Natural killer cell (primary cell): ENCODE results near the gene TCAF1. TPM values are rescaled to one million over a fixed set of nuclear protein-coding genes. Genes with fewer than 3 reads are reported as not detected.
"Not testable (repeated sequence)": the region's sequence is repeated elsewhere in the genome, so short reads cannot be mapped to it uniquely, and the experiment has no call there.

ENCODE experiments used
- ATAC-seq, 3 donors: fragments of 150-1000 bp in 2 of 3; fragments of 200-7000 bp in 1 of 3; cut with Tn5 transposase; 1 replicate in 1 of 3; 2 replicates in 2 of 3; pipeline ENCODE4 v1.10.0; 2021; ENCODE audit warnings: mild to moderate bottlenecking in 2 of 3, moderate library complexity in 2 of 3
- DNase-seq, 2 donors: peaks; one replicate each; pipeline versions ENCODE4 v3.0.0 to v3.0.0-alpha.2; 2013 to 2021; ENCODE audit warnings: mixed read lengths in 1 of 2
- H3K27ac ChIP-seq: one replicate; pipeline ENCODE4 v1.5.1; 2013; ENCODE audit warnings: mild to moderate bottlenecking, low read length
- H3K27me3 ChIP-seq: one replicate; pipeline ENCODE4 v1.6.1; 2013; ENCODE audit warnings: low read length; ENCODE audit not compliant: control insufficient read depth, insufficient read depth
- H3K36me3 ChIP-seq: one replicate; pipeline ENCODE4 v1.6.1; 2013; ENCODE audit warnings: low read length; ENCODE audit not compliant: control insufficient read depth, insufficient read depth
- H3K4me1 ChIP-seq: one replicate; pipeline ENCODE4 v1.6.1; 2013; ENCODE audit warnings: low read length; ENCODE audit not compliant: control insufficient read depth, insufficient read depth
- H3K4me3 ChIP-seq: one replicate; pipeline ENCODE4 v1.5.1; 2013; ENCODE audit warnings: low read length
- H3K9me3 ChIP-seq: one replicate; pipeline ENCODE4 v1.6.1; 2013; ENCODE audit warnings: low read length; ENCODE audit not compliant: control insufficient read depth, insufficient read depth
- H3K27ac Mint-ChIP-seq, 2 donors: one replicate each; pipeline ENCODE4 v1.8.0; 2022; ENCODE audit warnings: mild to moderate bottlenecking in 2 of 2, mixed read lengths in 2 of 2, moderate library complexity in 1 of 2
- H3K27me3 Mint-ChIP-seq, 2 donors: one replicate each; pipeline ENCODE4 v1.8.0; 2022; ENCODE audit warnings: low read depth in 2 of 2, mixed read lengths in 2 of 2
- H3K36me3 Mint-ChIP-seq: one replicate; pipeline ENCODE4 v1.8.0; 2022; ENCODE audit warnings: mixed read lengths
- H3K4me1 Mint-ChIP-seq, 2 donors: one replicate each; pipeline ENCODE4 v1.8.0; 2022; ENCODE audit warnings: mixed read lengths in 2 of 2
- H3K4me3 Mint-ChIP-seq: one replicate; pipeline ENCODE4 v1.8.0; 2022; ENCODE audit warnings: mild to moderate bottlenecking, moderate library complexity, mixed read lengths
- H3K9me3 Mint-ChIP-seq, 2 donors: one replicate each; pipeline ENCODE4 v1.8.0; 2022; ENCODE audit warnings: mixed read lengths in 2 of 2
- CTCF ChIP-seq: fragments of 200-600 bp; IDR thresholded peaks from one replicate; pipeline ENCODE4 v1.8.0; 2022; ENCODE audit warnings: antibody characterized with exemption
- WGBS: methylation state at CpG from one replicate; pipeline ENCODE4 v1.1.7; 2013; ENCODE audit warnings: missing lambda C conversion rate; ENCODE audit not compliant: insufficient coverage; 5-methylcytosine and 5-hydroxymethylcytosine counted together
- intact Hi-C: fragments of 100-400 bp; cut with micrococcal nuclease; formaldehyde crosslinking; loops from one replicate; pipeline ENCODE4 v1.14.2; 2022
- total RNA-seq, 4 donors: library from RNA; stranded (reverse); fragments of 120-200 nt in 1 of 4; gene quantifications; one replicate each; pipeline versions ENCODE4 v1.2.3 to v1.2.4, GENCODE V29; 2013 to 2022

Gene TCAF1
- total RNA-seq, 3 donors from 2014 or later (not counting 1 experiment from before 2014, with no cell fraction given), result 12.7 to 24.5 (median 18.8) TPM

GRCh38 chr7:143882020-143882603 lies 19.9 kb downstream of the TCAF1 start:
- H3K4me1 ChIP-seq, result peaks cover 13% of the 10 kb centered on the region
- peaks cover 13% of the 10 kb centered on the region for H3K27me3 ChIP-seq
- no peaks in the 10 kb centered on the region for H3K9me3 Mint-ChIP-seq
- H3K36me3 ChIP-seq, result no peaks in the 10 kb centered on the region
- H3K27ac Mint-ChIP-seq, result no peak overlapping the region
- WGBS, result 15% methylated on average over 16 of the region's 21 CpGs
- H3K27ac ChIP-seq, result no peak overlapping the region
- no peaks in the 10 kb centered on the region for H3K36me3 Mint-ChIP-seq
- DNase-seq, result no peak
- H3K4me1 Mint-ChIP-seq, result peaks cover 16 to 22% of the 10 kb centered on the region in 2 donors
- no peak overlapping the region for H3K4me3 ChIP-seq
- TF ChIP-seq CTCF, result no peak
- peaks cover 23 to 32% of the 10 kb centered on the region in 2 donors for H3K27me3 Mint-ChIP-seq
- peak overlapping the region; percentile 22 for H3K4me3 Mint-ChIP-seq
- peak in 1 of 3 donors; percentile 15 for ATAC-seq
- no peaks in the 10 kb centered on the region for H3K9me3 ChIP-seq
- intact Hi-C loops, result no loop called here

- Histone ChIP-seq H3K27ac (no peak overlapping the region), H3K9me3 (no peaks in the 10 kb centered on the region), H3K4me1 (peaks cover 5% of the 10 kb centered on the region), H3K36me3 (no peaks in the 10 kb centered on the region), H3K27me3 (peaks cover 5% of the 10 kb centered on the region), H3K4me3 (no peak overlapping the region)
- no peak for TF ChIP-seq CTCF
- Mint-ChIP-seq H3K4me1 (peaks cover 15 to 16% of the 10 kb centered on the region in 2 donors), H3K27me3 (peaks cover 14 to 17% of the 10 kb centered on the region in 2 donors), H3K4me3 (no peak overlapping the region), H3K9me3 (no peaks in the 10 kb centered on the region), H3K27ac (no peak overlapping the region), H3K36me3 (no peaks in the 10 kb centered on the region)
- ATAC-seq, result no peak
- DNase-seq, result no peak
- 81% methylated on average over 3 of the region's 4 CpGs for WGBS
- intact Hi-C loops, result no loop called here
Measured at GRCh38 chr7:143878884-143879283, 23.1 kb downstream of the TCAF1 start.

- peaks cover under 1 to 8% of the 10 kb centered on the region in 2 donors for H3K27me3 Mint-ChIP-seq
- no peaks in the 10 kb centered on the region for H3K36me3 Mint-ChIP-seq
- no peaks in the 10 kb centered on the region for H3K9me3 ChIP-seq
- no peak overlapping the region for H3K4me3 Mint-ChIP-seq
- H3K4me1 ChIP-seq, result no peaks in the 10 kb centered on the region
- H3K4me1 Mint-ChIP-seq, result peaks cover under 1 to 7% of the 10 kb centered on the region in 2 donors
- no peak for TF ChIP-seq CTCF
- H3K4me3 ChIP-seq, result no peak overlapping the region
- intact Hi-C loops, result no loop called here
- H3K27ac Mint-ChIP-seq, result no peak overlapping the region
- DNase-seq (no peak), ATAC-seq (no peak)
- no peaks in the 10 kb centered on the region for H3K27me3 ChIP-seq
- H3K27ac ChIP-seq, result no peak overlapping the region
- H3K36me3 ChIP-seq, result no peaks in the 10 kb centered on the region
- WGBS, result 96% methylated on average over 3 of the region's 3 CpGs
- no peaks in the 10 kb centered on the region for H3K9me3 Mint-ChIP-seq
Measured at GRCh38 chr7:143877098-143877497, 24.9 kb downstream of the TCAF1 start.

- Mint-ChIP-seq H3K4me3 (no peak overlapping the region), H3K36me3 (no peaks in the 10 kb centered on the region), H3K4me1 (no peaks in the 10 kb centered on the region), H3K27ac (no peak overlapping the region), H3K9me3 (no peaks in the 10 kb centered on the region), H3K27me3 (no peaks in the 10 kb centered on the region)
- Histone ChIP-seq H3K27me3 (no peaks in the 10 kb centered on the region), H3K27ac (no peak overlapping the region), H3K4me1 (no peaks in the 10 kb centered on the region), H3K36me3 (no peaks in the 10 kb centered on the region), H3K4me3 (no peak overlapping the region), H3K9me3 (no peaks in the 10 kb centered on the region)
- DNase-seq, result no peak
- 96% methylated on average over 9 of the region's 9 CpGs for WGBS
- TF ChIP-seq CTCF, result no peak
- intact Hi-C loops, result no loop called here
- ATAC-seq, result no peak
Measured at GRCh38 chr7:143876218-143876617, 25.8 kb downstream of the TCAF1 start.

- H3K27me3 ChIP-seq, H3K27me3 Mint-ChIP-seq, H3K9me3 ChIP-seq, H3K4me1 Mint-ChIP-seq, H3K4me1 ChIP-seq, H3K27ac ChIP-seq, H3K36me3 ChIP-seq, H3K4me3 Mint-ChIP-seq, H3K9me3 Mint-ChIP-seq, intact Hi-C loops, H3K27ac Mint-ChIP-seq, ATAC-seq, DNase-seq, H3K36me3 Mint-ChIP-seq, H3K4me3 ChIP-seq: not testable (repeated sequence)
- WGBS, result no CpG with 5 or more reads among the region's 4 CpGs
Measured at GRCh38 chr7:143873242-143873641, 28.7 kb downstream of the TCAF1 start.
